HG03457 (cell line): Measurements from ENCODE around the gene PPP1R2C.

ENCODE experiments used
- ATAC-seq: cut with Tn5 transposase; IDR thresholded peaks from one replicate; pipeline ENCODE4 v1.9.1; 2021; ENCODE audit warnings: moderate number of reproducible peaks; ENCODE audit not compliant: unreplicated experiment

Gene PPP1R2C

DNA sequence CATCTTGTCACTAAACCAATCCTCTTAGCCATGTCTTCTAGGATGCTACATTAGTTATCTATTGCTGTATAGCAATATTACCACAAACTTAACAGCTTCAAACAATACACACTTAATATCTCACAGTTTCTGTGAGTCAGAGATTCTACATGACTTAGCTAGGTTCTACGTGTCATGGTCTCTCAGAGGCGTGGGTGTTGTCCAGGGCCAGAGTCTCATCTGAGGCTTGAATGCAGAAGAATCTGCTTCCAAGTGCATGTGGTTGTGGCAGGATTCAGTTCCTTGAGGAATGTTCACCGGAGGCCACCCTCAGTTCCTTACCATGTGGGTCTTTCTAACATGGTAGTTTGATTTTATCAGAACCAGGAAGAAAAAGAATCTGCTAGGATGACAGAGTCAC, 26.4 kb downstream of the PPP1R2C start:
- no peak for ATAC-seq

DNA sequence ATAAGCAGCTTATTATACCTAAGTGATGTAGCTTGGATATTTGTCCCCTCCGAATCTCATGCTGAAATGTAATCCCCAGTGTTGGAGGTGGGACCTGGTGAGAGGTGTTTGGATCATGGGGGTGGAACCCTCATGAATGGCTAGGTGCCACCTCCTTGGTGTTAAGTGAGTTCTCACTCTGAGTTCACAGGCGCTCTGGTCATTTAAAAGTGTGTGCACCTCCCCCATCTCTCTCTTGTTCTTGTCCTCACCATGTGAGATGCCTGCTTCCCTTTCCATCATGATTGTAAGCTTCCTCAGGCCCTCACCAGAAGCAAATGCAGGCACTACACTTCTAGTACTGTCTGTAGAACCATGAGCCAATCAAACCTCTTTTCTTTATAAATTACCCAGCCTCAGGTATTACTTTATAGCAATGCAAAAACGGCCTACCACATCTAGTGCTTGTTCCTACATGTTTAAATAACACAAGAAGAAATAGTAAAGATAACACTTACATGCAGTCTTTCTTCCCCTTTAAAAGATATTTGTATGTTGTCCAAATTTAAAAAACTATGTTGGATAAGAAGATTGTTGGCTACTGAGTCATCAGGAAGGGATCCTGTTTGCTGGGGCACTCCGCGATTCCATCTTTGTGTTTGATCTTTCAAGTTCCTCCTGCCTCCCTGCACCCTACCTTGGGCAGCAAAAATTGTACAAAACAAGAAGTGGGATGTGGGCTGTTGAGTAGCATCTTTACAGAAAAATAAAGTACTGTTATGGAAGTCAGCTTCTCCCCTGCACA, 29.7 kb downstream of the PPP1R2C start:
- no peak for ATAC-seq

DNA sequence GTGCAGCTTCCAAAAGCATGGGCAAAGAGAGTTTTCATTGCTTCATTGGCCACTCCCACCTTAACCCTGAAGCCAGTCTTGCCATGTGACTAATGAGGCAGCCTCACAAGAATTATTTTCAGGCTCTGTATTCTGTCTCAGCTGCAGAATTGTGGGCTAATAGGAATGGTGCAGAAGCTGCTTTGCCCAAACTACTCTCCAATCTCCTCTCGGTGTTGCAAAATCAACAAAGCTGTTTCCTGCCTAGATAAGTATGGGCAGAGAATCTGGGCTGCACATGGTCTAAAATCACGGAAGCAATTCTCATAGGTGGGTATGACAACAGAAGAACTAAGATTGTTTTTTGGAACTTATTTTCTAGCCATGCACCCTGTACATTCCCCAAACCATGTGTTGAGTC, 31.4 kb downstream of the PPP1R2C start:
- ATAC-seq: no peak

DNA sequence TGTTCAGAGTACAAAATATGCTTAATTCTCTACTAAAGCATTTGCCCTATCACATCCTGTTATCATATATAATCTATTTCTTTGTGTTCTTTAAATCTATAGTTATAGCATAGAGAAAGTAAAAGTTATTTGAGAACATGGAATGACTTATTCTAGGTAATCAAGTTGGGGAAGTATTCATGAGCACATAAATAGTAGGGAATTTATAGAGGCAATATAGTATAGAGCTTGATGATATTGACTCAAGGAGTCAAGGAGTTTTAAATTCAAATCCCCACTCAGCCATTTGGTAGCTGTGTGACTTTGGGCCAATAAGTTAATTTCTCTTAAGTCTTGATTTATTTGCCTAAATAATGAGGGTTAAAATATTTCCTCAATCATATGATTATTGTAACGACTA, 37.5 kb downstream of the PPP1R2C start:
- no peak for ATAC-seq

- no peak for ATAC-seq
Observed at GRCh38 chrX:42739741-42740140, 38.2 kb downstream of the PPP1R2C start.

GRCh38 chrX:42739258-42739657, 38.7 kb downstream of the PPP1R2C start:
- no peak for ATAC-seq

GRCh38 chrX:42738552-42738951, 39.4 kb downstream of the PPP1R2C start:
- ATAC-seq: no peak

DNA sequence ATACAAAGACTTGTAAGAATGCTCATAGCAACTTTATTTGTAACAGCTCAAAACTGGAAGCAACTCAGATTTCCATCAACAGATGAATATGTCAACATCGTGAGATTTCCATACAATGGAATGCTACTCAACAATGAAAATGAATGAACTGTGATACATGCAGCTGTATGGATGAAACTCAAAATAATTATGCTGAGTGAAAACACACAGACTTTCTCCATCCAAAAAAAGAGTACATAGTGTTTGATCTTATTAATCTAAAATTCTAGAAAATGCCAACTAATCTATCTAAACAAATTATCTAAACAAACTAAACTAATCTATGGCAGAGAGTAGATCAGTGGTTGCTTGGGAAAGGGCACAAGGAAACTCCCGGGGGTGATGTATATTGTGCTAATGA, 42.7 kb downstream of the PPP1R2C start:
- ATAC-seq: no peak

DNA sequence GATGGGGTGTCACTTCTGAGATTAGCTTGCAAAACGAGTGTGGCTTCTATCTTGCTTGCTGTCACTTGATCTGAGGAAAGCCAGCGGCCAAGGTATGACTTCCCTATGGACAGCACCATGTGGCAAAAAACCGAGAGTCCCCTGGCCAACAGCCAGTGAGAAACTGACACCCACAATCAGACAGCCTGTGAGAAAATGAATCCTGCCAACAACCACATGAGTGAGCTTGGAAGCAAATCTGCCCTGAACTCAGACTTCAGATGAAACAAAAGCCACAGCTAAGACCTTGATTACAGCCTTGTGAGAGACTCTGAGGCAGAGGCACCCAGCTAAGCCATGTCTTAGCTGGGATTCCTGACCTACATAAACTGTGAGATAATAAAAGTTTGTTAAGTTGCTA, 45.5 kb downstream of the PPP1R2C start:
- no peak for ATAC-seq
